KOPT-K1 (cell line): ENCODE measurements around the gene PSMC4.

Source experiments
- H3K27ac ChIP-seq: fragments of 200-600 bp; sonication (generic); 2 replicates; pipeline ENCODE4 v1.5.1; 2016; ENCODE audit warnings: antibody characterized with exemption, mild to moderate bottlenecking, low read depth, low read length; ENCODE audit not compliant: poor library complexity, severe bottlenecking
- H3K36me3 ChIP-seq: fragments of 200-600 bp; sonication (generic); 2 replicates; pipeline ENCODE4 v1.5.1; 2017; ENCODE audit warnings: antibody characterized with exemption, mild to moderate bottlenecking, low read length, moderate library complexity; ENCODE audit not compliant: insufficient read depth
- H3K9me3 ChIP-seq: fragments of 200-600 bp; sonication (generic); 2 replicates; pipeline ENCODE4 v1.5.1; 2017; ENCODE audit warnings: antibody characterized with exemption, low read length, mild to moderate bottlenecking; ENCODE audit not compliant: insufficient read depth, poor library complexity, severe bottlenecking

PSMC4 gene

GRCh38 chr19:39963898-39964297 lies 7.1 kb upstream of the PSMC4 start:
- Histone ChIP-seq H3K27ac (no peak overlapping the region), H3K9me3 (no peaks in the 10 kb centered on the region), H3K36me3 (no peaks in the 10 kb centered on the region)

GRCh38 chr19:39966617-39967016 lies 4.3 kb upstream of the PSMC4 start:
- Histone ChIP-seq H3K36me3 (no peaks in the 10 kb centered on the region), H3K9me3 (no peaks in the 10 kb centered on the region), H3K27ac (no peak overlapping the region)

- H3K9me3 ChIP-seq, result no peaks in the 10 kb centered on the region
- peaks cover 5% of the 10 kb centered on the region; the same call in 1 of the 2 replicates for H3K36me3 ChIP-seq
- H3K27ac ChIP-seq, result no peak overlapping the region
Observed at GRCh38 chr19:39967561-39967960, 3.4 kb upstream of the PSMC4 start.

- H3K9me3 ChIP-seq, result no peaks in the 10 kb centered on the region
- peaks cover 17% of the 10 kb centered on the region for H3K36me3 ChIP-seq
- H3K27ac ChIP-seq, result peak overlapping the region; percentile 89
Observed at GRCh38 chr19:39968789-39969188, 2.2 kb upstream of the PSMC4 start.

- peak overlapping the region; percentile 89 for H3K27ac ChIP-seq
- peaks cover 22% of the 10 kb centered on the region for H3K36me3 ChIP-seq
- H3K9me3 ChIP-seq, result no peaks in the 10 kb centered on the region
Observed at GRCh38 chr19:39969266-39969665, 1.7 kb upstream of the PSMC4 start.

GRCh38 chr19:39969681-39970424 lies 1.1 kb upstream of the PSMC4 start:
- Histone ChIP-seq H3K27ac (peak overlapping the region; percentile 89), H3K36me3 (peaks cover 28% of the 10 kb centered on the region), H3K9me3 (no peaks in the 10 kb centered on the region)

- Histone ChIP-seq H3K9me3 (no peaks in the 10 kb centered on the region), H3K27ac (peak overlapping the region; percentile 89), H3K36me3 (peaks cover 33% of the 10 kb centered on the region)
Observed at GRCh38 chr19:39970425-39970674, 615 bp upstream of the PSMC4 start.

GRCh38 chr19:39971380-39972035 lies 543 bp downstream of the PSMC4 start:
- H3K36me3 ChIP-seq, result peaks cover 38% of the 10 kb centered on the region
- H3K9me3 ChIP-seq, result no peaks in the 10 kb centered on the region
- H3K27ac ChIP-seq, result peak overlapping the region; percentile 89

GRCh38 chr19:39974377-39975155 lies 3.6 kb downstream of the PSMC4 start:
- Histone ChIP-seq H3K27ac (no peak overlapping the region), H3K36me3 (peaks cover 64% of the 10 kb centered on the region), H3K9me3 (no peaks in the 10 kb centered on the region)

- H3K9me3 ChIP-seq, result peaks cover 46% of the 10 kb centered on the region
- H3K36me3 ChIP-seq, result peaks cover 62% of the 10 kb centered on the region
- H3K27ac ChIP-seq, result no peak overlapping the region
Observed at GRCh38 chr19:39982883-39983282, 11.9 kb downstream of the PSMC4 start.

GRCh38 chr19:39983695-39984300 lies 12.8 kb downstream of the PSMC4 start:
- no peak overlapping the region for H3K27ac ChIP-seq
- H3K36me3 ChIP-seq, result peaks cover 53% of the 10 kb centered on the region
- peaks cover 49% of the 10 kb centered on the region for H3K9me3 ChIP-seq

GRCh38 chr19:39986643-39987042 lies 15.7 kb downstream of the PSMC4 start:
- peaks cover 49% of the 10 kb centered on the region for H3K9me3 ChIP-seq
- H3K36me3 ChIP-seq, result peaks cover 24% of the 10 kb centered on the region
- no peak overlapping the region for H3K27ac ChIP-seq

- Histone ChIP-seq H3K9me3 (peaks cover 49% of the 10 kb centered on the region), H3K36me3 (peaks cover 20% of the 10 kb centered on the region), H3K27ac (no peak overlapping the region)
Observed at GRCh38 chr19:39987167-39987566, 16.2 kb downstream of the PSMC4 start.

GRCh38 chr19:39987596-39987995 lies 16.6 kb downstream of the PSMC4 start:
- Histone ChIP-seq H3K9me3 (peaks cover 49% of the 10 kb centered on the region), H3K27ac (no peak overlapping the region), H3K36me3 (peaks cover 15% of the 10 kb centered on the region)

- no peaks in the 10 kb centered on the region for H3K36me3 ChIP-seq
- no peak overlapping the region for H3K27ac ChIP-seq
- H3K9me3 ChIP-seq, result peaks cover 23% of the 10 kb centered on the region
Observed at GRCh38 chr19:39993605-39994004, 22.6 kb downstream of the PSMC4 start.
